Raji (cell line): ENCODE measurements around the gene TLCD4.

Experiments used
- POLR2A ChIP-seq: IDR thresholded peaks from 2 replicates; pipeline ENCODE4 v1.6.1; 2011; ENCODE audit warnings: low read depth, low read length, control low read depth; ENCODE audit not compliant: insufficient read depth

TLCD4 gene

DNA sequence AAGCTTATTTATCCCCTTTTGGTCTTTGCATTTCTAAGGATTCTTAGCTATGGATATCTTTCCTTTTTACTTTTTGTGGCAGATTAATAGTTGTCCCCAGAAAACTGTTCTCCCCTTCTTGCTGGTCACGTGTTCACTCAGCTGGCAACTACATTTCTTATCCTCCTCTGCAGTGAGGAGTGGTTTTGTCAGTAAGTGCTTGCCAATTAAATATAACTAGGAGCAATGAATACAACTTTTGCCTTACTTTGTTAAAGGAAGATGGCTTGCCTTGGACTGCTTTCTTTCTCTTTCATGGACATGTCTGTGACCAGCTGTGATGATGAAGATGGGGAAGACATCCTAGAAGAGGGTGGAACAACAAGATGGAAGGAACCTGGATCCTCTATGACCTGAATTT is 28.9 kb upstream of the TLCD4 start:
- no peak for TF ChIP-seq POLR2A

DNA sequence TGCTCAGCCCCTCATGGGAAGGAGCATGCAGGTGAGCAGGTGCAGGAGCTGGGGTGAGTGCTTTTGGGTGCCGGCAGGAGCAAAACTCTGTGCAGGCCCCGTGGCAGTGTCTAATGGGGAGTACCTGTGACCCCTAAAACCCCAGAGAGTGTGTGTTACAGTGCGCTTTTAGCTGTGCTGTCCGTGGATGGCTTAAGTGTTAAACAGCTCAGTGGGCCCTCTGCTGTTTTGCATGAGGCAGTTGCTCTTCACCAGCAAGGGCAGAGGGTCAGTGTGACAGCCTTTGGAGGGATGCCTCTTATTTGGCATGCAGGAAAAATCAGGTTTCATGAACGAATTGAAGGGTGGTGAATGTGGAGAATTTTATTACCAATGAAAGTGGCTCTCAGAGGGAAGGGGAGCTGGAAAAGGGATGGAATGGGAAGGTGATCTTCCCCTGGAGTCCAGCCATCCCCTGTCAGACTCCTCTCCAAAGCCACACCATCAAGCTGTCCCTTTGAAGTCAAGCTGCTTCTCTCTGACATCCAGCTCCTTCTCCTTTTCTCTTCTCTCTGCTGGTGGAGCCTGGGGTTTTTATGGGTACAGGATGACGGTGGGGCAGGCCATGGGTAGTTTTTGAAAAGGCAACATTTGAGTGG is 27.4 kb upstream of the TLCD4 start:
- no peak for TF ChIP-seq POLR2A

DNA sequence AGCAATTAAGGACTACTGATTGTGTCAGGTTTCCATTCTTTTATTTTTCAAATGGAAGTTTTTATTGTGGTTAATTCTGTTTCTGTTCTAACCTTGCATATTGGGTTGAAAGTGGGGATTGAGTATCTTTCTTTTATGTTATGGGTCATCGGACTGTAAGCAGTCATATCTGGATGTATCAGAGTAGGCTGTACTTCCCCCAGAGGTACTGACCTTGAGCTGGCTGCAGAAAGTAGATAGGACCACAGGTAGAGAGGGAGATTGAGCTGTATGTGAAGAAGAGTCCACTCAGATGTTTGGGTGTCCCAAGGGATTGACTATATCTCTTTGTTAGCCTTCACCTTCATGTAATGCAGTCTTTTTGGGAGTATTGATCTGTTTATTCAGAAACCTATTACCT is 23.9 kb upstream of the TLCD4 start:
- no peak for TF ChIP-seq POLR2A

DNA sequence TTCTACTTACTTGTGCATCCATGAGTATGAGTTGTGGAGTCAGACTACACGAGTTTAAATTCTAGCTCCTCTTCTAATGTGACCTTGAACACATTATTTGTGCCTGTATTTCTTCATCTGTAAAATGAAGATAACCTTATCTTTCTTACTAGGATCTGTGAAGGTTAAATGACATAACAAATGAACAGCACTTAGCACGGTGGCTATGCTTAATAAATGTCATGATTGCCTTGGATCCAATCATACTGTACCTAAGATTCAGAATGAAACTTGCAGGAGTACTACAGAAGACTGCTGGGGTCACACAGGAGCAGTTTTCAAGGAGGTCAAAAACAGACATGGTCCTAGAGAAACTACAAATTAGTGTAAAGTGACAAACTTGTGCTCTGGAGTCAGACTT is 22.2 kb upstream of the TLCD4 start:
- no peak for TF ChIP-seq POLR2A

DNA sequence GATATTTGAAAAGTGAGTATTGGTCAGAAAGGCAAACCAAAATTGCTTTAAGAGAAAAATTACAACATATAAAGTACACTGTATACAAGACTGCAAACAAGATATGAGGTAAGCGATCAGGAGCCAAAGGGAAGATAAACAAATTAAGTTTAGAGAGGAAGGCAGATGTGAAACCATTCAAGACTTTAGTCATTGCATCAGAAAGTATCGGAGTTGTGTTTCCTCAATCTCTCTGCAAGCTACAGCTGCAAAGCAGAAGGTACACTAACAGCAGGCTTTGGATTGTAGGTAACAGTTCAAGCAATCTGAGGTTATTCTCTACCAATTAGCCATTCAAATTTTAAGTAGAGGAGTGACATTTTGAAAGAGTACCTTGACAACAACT is 21.3 kb upstream of the TLCD4 start:
- TF ChIP-seq POLR2A = no peak

DNA sequence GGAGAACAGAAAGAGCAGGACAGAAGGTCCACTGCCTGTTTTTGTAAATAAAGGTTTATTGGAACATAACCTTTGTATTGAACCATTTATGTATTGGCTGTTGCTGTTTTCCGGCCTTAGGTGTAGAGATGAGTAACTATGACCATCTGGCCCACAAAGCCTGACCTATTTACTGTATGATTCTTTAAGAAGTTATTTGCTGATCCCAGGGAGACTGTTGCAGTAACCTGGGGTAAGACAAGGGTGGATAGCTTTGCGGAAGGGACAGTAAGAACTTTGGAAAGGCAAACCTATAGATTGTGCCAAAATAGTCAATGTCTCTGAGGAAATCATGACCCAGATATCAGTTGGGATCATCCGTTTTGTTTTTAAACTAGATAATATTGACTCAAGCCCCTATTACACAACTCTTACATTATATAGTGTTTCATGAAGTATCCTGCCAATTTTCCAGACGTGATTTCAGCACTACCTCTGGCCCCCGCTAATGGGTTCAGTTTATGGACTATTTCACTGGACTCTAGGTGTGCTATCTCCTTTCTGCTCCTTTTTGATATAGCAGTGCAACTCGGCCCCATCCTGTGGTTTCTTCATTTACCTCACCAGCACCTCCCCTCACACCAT is 20.8 kb upstream of the TLCD4 start:
- TF ChIP-seq POLR2A = no peak

DNA sequence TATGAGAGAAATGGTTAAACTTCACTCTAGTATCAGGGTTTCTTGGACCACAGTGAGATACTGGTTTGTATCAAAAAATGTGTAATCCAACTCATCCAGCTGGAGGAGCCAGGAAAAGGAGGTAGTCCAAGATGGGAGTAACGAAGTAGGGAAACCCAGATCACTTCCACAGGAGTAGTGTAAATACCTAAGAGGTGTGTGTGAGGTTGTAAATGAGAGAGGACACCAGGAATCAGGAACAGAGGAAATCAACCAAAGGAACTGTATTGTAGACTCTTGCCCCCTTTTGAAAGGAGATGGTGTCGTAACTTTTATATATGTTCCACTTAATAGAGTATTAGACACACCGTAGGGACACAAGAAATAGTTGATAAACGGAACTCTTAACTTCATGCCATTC is 19.7 kb upstream of the TLCD4 start:
- TF ChIP-seq POLR2A = no peak

DNA sequence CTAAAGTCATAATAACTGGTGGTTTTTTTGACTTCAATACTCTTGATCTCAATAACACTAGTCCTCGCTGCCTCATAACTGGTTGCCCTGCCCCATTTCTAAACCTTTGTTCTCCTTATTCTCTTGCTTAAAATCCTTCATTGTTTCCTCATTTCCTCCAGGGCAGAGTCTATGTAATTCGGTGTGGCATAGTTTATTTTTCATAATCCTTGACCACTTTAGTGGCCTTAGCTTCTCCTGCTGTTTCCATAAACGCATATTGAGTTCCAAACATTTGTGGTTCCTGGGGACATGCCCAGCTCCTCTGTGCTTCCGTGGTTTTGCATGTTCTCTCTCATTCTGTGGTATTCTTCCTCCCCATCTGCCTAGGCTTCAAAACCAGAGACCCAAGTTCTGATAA is 19.0 kb upstream of the TLCD4 start:
- TF ChIP-seq POLR2A = no peak

DNA sequence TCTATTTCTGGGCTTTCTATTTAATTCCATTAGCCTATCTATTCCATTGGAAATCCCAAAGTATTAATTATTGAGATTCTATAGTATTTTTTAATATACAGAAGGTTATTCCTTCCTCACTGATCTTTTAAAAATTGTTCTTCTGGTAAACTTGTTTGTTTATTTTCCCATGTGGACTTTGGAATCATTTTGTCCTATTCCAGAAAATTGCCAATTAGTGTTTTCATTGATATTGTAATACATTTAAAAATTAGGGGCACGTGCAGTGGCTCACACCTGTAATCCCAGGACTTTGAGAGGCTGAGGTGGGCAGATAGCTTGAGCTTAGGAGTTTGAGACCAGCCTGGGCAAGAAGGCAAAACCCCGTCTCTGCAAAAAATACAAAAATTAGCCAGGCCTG is 8.4 kb upstream of the TLCD4 start:
- TF ChIP-seq POLR2A = no peak

DNA sequence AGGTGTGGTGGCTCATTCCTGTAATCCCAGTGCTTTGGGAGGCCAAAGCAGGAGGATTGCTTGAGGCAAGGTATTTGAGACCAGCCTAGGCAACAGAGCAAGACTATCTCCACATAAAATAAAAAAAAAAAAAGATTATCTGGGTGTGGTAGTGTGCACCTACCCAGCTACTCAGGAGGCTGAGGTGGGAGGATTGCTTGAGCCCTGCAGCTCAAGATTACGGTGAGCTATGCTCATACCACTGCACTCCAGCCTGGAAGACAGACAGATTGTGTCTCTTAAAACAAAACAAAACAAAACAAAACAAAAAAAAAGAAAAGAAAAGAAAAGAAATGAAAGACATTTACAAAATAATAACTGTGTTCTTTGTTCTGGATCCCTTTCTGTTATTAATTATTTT is 6.1 kb upstream of the TLCD4 start:
- no peak for TF ChIP-seq POLR2A

DNA sequence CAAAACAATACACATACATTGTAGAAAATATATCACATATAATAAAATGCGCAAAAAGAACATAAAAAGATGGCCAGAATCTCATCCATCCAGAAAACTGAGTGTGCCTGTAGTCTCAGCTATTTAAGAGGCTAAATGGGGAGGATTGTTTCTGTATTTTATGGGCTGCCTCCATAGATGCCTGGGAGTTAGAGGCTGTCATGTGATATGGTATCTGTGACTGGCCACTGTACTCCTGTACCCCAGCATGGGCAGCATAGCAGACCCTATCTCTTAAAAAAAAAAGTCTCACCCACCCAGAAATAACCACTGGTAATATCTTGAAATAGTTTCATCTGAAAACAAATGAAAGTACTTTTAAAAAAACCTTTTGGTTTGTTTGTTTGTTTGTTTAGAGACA is 3.5 kb upstream of the TLCD4 start:
- TF ChIP-seq POLR2A = no peak

DNA sequence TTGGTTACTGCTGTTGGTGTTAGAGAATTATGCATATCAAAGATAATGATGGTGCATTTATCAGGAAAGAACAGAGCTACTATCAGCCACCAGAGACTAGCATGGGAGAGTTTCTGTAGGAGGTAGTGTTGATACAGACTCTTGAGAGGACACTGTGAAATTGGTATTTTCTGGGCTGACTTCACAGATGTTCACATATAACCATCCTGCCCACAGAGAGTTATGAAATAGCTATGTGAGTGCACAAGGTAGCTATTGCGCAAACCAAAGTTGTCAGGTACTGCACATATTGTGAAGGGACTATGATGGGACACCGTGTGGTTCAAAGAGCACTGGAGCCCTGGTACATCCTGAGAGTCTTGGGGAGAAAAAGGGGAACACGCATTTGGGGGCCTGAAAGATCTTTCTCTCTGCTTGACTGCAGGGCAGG is 1.4 kb upstream of the TLCD4 start:
- TF ChIP-seq POLR2A = no peak

DNA sequence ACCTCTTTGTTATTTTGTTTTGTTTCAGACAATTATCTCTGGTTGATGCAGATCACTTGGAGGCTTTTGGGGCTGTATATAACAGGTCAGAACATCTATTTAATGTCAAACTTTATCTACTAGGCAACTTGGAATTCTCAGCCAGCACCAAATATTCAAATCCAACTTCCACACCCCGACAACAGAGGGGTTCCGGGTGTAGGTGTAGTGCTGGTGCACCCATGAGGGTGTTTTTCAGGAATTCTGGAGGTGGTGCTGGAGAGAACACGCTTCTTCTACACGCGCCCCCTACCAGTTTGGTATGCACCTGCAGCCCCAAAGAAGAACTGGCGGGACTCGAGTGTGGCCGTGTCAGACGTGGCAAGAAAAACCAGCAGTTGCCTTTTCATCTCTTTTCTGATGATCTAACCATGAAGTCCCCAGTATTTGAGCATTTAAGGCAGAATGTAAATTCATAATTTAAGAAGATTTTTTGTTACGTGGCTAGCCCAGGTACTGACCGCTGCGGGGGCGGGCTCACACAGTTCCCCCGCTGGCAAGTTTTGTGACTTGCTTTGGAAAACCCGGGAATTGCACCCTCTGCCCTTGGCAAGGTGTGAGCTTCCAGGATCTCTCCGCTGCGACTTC is 462 bp upstream of the TLCD4 start:
- TF ChIP-seq POLR2A = no peak

DNA sequence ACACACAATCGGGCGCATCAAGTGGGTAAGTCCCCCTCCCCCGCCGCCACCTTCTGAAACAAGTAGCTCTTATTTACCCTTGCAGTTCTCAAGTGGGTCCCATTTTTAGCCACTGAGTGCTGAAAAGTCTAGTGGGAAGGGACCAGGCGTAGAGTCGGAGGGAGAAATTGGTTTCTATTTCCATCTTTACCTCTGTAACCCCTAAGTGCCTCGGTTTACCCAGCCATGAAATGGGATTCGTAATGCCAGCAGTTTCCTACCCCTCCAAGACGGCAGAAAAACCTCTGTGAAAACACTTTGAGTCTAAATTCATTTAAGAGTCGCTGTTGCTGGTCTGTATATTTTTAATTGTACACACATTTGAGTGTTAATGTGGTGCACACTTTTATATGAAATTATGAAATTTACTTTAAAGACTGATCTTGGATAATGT is 928 bp downstream of the TLCD4 start:
- TF ChIP-seq POLR2A = no peak

DNA sequence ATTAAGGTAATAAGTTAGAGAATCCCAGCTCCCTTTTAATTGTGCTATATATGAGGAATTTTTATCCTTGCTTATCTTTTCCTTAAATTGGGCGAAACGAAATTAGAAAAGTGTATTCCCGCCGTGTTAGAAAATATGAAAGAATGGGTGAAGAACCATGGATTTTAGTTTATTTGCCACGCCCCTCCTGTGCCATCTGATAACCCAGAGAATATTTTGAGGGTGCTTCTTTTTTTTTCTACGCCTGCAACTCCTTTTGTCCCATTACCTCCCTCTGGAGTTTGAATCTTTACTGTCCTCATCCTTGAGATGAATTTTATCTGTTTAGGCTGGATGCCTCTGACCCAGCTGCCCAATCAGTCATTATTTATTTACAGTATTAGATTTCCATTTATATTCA is 1.6 kb downstream of the TLCD4 start:
- no peak for TF ChIP-seq POLR2A

DNA sequence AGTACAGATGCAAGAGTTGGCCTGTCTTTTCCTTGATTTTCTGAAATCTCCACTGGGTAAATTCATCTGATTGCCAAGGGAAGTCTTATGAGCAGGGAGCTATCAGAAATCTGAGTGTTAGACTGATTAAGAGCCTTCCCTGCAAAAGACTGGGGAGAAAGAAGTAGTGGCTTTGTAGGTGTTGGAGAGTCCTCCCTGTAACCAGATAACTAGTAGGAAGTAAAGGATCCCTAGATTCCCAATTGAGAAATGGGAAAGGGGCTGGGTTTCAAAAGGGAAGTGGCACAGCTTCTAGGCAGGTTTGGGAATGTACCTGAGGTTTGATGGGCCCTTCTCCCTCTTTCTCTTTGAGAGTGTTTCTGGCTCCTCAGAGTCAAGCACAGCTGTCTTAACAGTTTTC is 2.1 kb downstream of the TLCD4 start:
- no peak for TF ChIP-seq POLR2A
